Esophagus squamous epithelium (tissue), 4 donors: ENCODE results near the gene CELF2.

Experiments used
- POLR2A ChIP-seq, 4 donors: fragments of 450-650 bp; IDR thresholded peaks; one replicate each; pipeline ENCODE4 v1.6.1; 2017; ENCODE audit warnings: antibody characterized with exemption in 4 of 4, mild to moderate bottlenecking in 4 of 4, moderate library complexity in 3 of 4
- TF ChIP-seq, protein P1 (sequence below), 6 experiments: fragments of 450-650 bp in 4 of 6; fragments of 200-600 bp in 2 of 6; sonication (generic) in 2 of 6; IDR thresholded peaks; one replicate each; pipeline ENCODE4 v1.5.1; 2016 to 2019; ENCODE audit warnings: antibody characterized with exemption in 6 of 6, mild to moderate bottlenecking in 4 of 6, moderate library complexity in 4 of 6

- no peak for TF ChIP-seq POLR2A (IDR thresholded peaks at IDR 0.05)
- TF ChIP-seq, protein P1, sequence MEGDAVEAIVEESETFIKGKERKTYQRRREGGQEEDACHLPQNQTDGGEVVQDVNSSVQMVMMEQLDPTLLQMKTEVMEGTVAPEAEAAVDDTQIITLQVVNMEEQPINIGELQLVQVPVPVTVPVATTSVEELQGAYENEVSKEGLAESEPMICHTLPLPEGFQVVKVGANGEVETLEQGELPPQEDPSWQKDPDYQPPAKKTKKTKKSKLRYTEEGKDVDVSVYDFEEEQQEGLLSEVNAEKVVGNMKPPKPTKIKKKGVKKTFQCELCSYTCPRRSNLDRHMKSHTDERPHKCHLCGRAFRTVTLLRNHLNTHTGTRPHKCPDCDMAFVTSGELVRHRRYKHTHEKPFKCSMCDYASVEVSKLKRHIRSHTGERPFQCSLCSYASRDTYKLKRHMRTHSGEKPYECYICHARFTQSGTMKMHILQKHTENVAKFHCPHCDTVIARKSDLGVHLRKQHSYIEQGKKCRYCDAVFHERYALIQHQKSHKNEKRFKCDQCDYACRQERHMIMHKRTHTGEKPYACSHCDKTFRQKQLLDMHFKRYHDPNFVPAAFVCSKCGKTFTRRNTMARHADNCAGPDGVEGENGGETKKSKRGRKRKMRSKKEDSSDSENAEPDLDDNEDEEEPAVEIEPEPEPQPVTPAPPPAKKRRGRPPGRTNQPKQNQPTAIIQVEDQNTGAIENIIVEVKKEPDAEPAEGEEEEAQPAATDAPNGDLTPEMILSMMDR (IDR thresholded peaks at IDR 0.05), result no peak
Measured at GRCh38 chr10:11300563-11300962, 282.9 kb downstream of the CELF2 start.
